ENCODE measurements around the gene VAT1L. TPM values are rescaled to one million over a fixed set of nuclear protein-coding genes. Genes with fewer than 3 reads are reported as not detected.

The VAT1L gene
- total RNA-seq, 4 donors from 2014 or later = 0.80 to 1.4 (median 1.2) TPM

GRCh38 chr16:77869997-77870813 lies 81.8 kb downstream of the VAT1L start:
- peak; percentile 45 for DNase-seq
- H3K4me1 ChIP-seq = peaks cover 0 to 30% (median 16%) of the 10 kb centered on the region in 4 donors
- no peaks in the 10 kb centered on the region for H3K36me3 ChIP-seq
- WGBS, 2 donors (ENCODE audit: low coverage in 1 of 2) = 42 to 48% methylated on average over 3 to 13 of the region's 13 CpGs
- TF ChIP-seq CTCF (IDR thresholded peaks at IDR 0.05) (no peak), POLR2A (IDR thresholded peaks at IDR 0.05) (no peak), POLR2AphosphoS5 (IDR thresholded peaks at IDR 0.05) (no peak), EP300 (IDR thresholded peaks at IDR 0.05; ENCODE audit: low read depth) (no peak)
- no peaks in the 10 kb centered on the region for H3K27me3 ChIP-seq
- no peak overlapping the region for H3K4me3 ChIP-seq
- in situ Hi-C loops (cut with MboI; ENCODE audit: low pct_ligation_motif_present in 1 of 4, low pct_unique_long_range_greater_than_20kb in 1 of 4, low sequenced_read_pairs in 3 of 4) = no loop called here
- intact Hi-C loops (cut with DNase I; ENCODE audit: low total_unique reads) = no loop called here
- H3K27ac ChIP-seq = peak overlapping the region in 2 of 4 donors; percentile 7
- no peaks in the 10 kb centered on the region for H3K9me3 ChIP-seq

DNA sequence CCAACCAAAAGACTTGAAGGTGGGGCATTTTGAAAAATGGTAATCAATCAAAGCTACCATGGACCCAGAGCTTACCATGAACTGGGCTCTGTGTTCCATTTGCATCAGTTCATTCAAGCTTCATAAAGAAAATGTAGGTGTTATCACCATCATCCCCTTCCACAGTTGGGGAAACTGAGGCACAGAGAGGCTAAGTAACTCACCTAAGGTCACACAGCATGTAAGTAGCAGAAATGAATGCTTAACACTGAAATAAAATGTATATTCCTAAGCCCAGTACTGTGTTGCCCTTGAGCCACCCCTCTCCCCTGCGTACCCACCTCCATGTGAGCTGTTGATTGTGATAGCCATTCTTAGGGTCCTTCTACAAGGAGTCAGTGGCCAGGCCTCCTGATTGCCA lies 83.6 kb downstream of the VAT1L start:
- no peak overlapping the region for H3K4me3 ChIP-seq
- in situ Hi-C loops (cut with MboI; ENCODE audit: low pct_ligation_motif_present in 1 of 4, low pct_unique_long_range_greater_than_20kb in 1 of 4, low sequenced_read_pairs in 3 of 4) = no loop called here
- H3K4me1 ChIP-seq = peaks cover 0 to 21% (median 13%) of the 10 kb centered on the region in 4 donors
- WGBS, 2 donors (ENCODE audit: low coverage in 1 of 2) = 93 to 100% methylated on average over 1 of the region's 1 CpG
- no peak for DNase-seq
- no peaks in the 10 kb centered on the region for H3K36me3 ChIP-seq
- no peaks in the 10 kb centered on the region for H3K9me3 ChIP-seq
- H3K27ac ChIP-seq = no peak overlapping the region
- intact Hi-C loops (cut with DNase I; ENCODE audit: low total_unique reads) = no loop called here
- no peaks in the 10 kb centered on the region for H3K27me3 ChIP-seq
- TF ChIP-seq EP300 (IDR thresholded peaks at IDR 0.05; ENCODE audit: low read depth) (no peak), CTCF (IDR thresholded peaks at IDR 0.05) (no peak), POLR2AphosphoS5 (IDR thresholded peaks at IDR 0.05) (no peak), POLR2A (IDR thresholded peaks at IDR 0.05) (no peak)

GRCh38 chr16:77873066-77873465 lies 84.7 kb downstream of the VAT1L start:
- no peaks in the 10 kb centered on the region for H3K27me3 ChIP-seq
- no peak overlapping the region for H3K4me3 ChIP-seq
- H3K4me1 ChIP-seq = peaks cover 0 to 21% (median 12%) of the 10 kb centered on the region in 4 donors
- no peak overlapping the region for H3K27ac ChIP-seq
- H3K9me3 ChIP-seq = no peaks in the 10 kb centered on the region
- WGBS, 2 donors (ENCODE audit: low coverage in 1 of 2) = 62 to 73% methylated on average over 3 of the region's 3 CpGs
- no peak for DNase-seq
- in situ Hi-C loops (cut with MboI; ENCODE audit: low pct_ligation_motif_present in 1 of 4, low pct_unique_long_range_greater_than_20kb in 1 of 4, low sequenced_read_pairs in 3 of 4) (no loop called here), intact Hi-C loops (cut with DNase I; ENCODE audit: low total_unique reads) (no loop called here)
- TF ChIP-seq CTCF (IDR thresholded peaks at IDR 0.05) (no peak), POLR2A (IDR thresholded peaks at IDR 0.05) (no peak), POLR2AphosphoS5 (IDR thresholded peaks at IDR 0.05) (no peak), EP300 (IDR thresholded peaks at IDR 0.05; ENCODE audit: low read depth) (no peak)
- H3K36me3 ChIP-seq = no peaks in the 10 kb centered on the region

- no peaks in the 10 kb centered on the region for H3K27me3 ChIP-seq
- no peaks in the 10 kb centered on the region for H3K9me3 ChIP-seq
- no peaks in the 10 kb centered on the region for H3K36me3 ChIP-seq
- in situ Hi-C loops (cut with MboI; ENCODE audit: low pct_ligation_motif_present in 1 of 4, low pct_unique_long_range_greater_than_20kb in 1 of 4, low sequenced_read_pairs in 3 of 4) (no loop called here), intact Hi-C loops (cut with DNase I; ENCODE audit: low total_unique reads) (no loop called here)
- H3K4me1 ChIP-seq = peaks cover 0 to 17% (median 12%) of the 10 kb centered on the region in 4 donors
- no peak overlapping the region for H3K27ac ChIP-seq
- TF ChIP-seq CTCF (IDR thresholded peaks at IDR 0.05) (no peak), EP300 (IDR thresholded peaks at IDR 0.05; ENCODE audit: low read depth) (no peak)
- DNase-seq = no peak
- no peak overlapping the region for H3K4me3 ChIP-seq
- 73% methylated on average over 1 of the region's 1 CpG; no CpG with 5 or more reads in 1 of the 2 donors for WGBS, 2 donors (ENCODE audit: low coverage in 1 of 2)
Measured at GRCh38 chr16:77874347-77874746, 86.0 kb downstream of the VAT1L start.
